ENCODE results near the gene TINAGL1.

GRCh38 chr1:31567956-31568570 lies 8.3 kb upstream of the TINAGL1 start:
- TF ChIP-seq CTCF (IDR thresholded peaks at IDR 0.05; ENCODE audit: low read depth, low read length) (no peak), EZH2phosphoT487 (IDR thresholded peaks at IDR 0.05; ENCODE audit: low read depth) (no peak)
